HCT116 (cell line): ENCODE data around the gene PLA2G2D. TPM values are rescaled to one million over a fixed set of nuclear protein-coding genes. Genes with fewer than 3 reads are reported as not detected.

Experiments
- ATAC-seq: fragments of 200-7000 bp; cut with Tn5 transposase; 2 replicates; pipeline ENCODE4 v1.9.1; 2020; ENCODE audit warnings: mild to moderate bottlenecking, moderate library complexity
- BruUV-seq: library from RNA; stranded (reverse); fragments of 400-500 nt; replicated peaks from 2 replicates; lab custom pipeline; 2021; lab: Mats Ljungman, UMichigan
- CTCF ChIA-PET: fragments of 300-600 bp; sonication (Branson Sonifier 250); formaldehyde crosslinking; loops from one replicate; lab custom pipeline; 2021; ENCODE audit warnings: antibody characterized with exemption; lab: Charles Lee
- POLR2A ChIA-PET: fragments of 300-600, 350-600 bp; sonication (Branson Sonifier 250); formaldehyde crosslinking; loops from one replicate; lab custom pipeline; 2021; ENCODE audit warnings: antibody characterized with exemption; lab: Charles Lee
- RAD21 ChIA-PET, 2 experiments: fragments of 300-600 bp; sonication (Branson Sonifier 250); formaldehyde crosslinking; loops; one replicate each; lab custom pipeline; 2023; ENCODE audit warnings: low total read pairs in 2 of 2; ENCODE audit not compliant: uncharacterized antibody in 2 of 2, unreplicated experiment in 2 of 2, low non-redundant PET in 1 of 2; lab: Charles Lee
- DNase-seq: peaks from one replicate; pipeline ENCODE4 v3.0.0-alpha.2; 2010; ENCODE audit warnings: low read depth, low spot score
- H2AFZ ChIP-seq: fragments of 200-600 bp; shearing (Covaris generic), sonication (generic); 2 replicates; pipeline ENCODE4 v1.6.1; 2017; ENCODE audit warnings: low read depth, mixed run types, mixed read lengths, antibody characterized with exemption, low read length; ENCODE audit not compliant: poor library complexity, severe bottlenecking
- H3K27ac ChIP-seq: 2 replicates; pipeline ENCODE4 v1.5.1; 2012; ENCODE audit warnings: low read depth, low read length
- H3K27me3 ChIP-seq: fragments of 200-600 bp; sonication (generic); 2 replicates; pipeline ENCODE4 v1.6.1; 2016; ENCODE audit warnings: mixed run types, low read length, mixed read lengths; ENCODE audit not compliant: insufficient read depth
- H3K36me3 ChIP-seq, 2 experiments: fragments of 200-500 bp in 1 of 2; fragments of 200-600 bp in 1 of 2; sonication (Bioruptor generic) in 1 of 2; sonication (generic) in 1 of 2; 2 replicates each; pipeline versions ENCODE4 v1.5.1 to v1.6.1; 2014 to 2016; ENCODE audit warnings: low read length in 2 of 2, inconsistent platforms in 1 of 2, mixed read lengths in 1 of 2, mixed run types in 1 of 2; ENCODE audit not compliant: insufficient read depth in 2 of 2, control insufficient read depth in 1 of 2
- H3K4me1 ChIP-seq, 2 experiments: fragments of 200-600 bp in 1 of 2; sonication (generic) in 1 of 2; 2 replicates each; pipeline versions ENCODE4 v1.5.1 to v1.6.1; 2012 to 2017; ENCODE audit warnings: low read length in 2 of 2, inconsistent platforms in 1 of 2, mild to moderate bottlenecking in 1 of 2, mixed read lengths in 1 of 2, mixed run types in 1 of 2, moderate library complexity in 1 of 2; ENCODE audit not compliant: insufficient read depth in 2 of 2, control insufficient read depth in 1 of 2
- H3K4me2 ChIP-seq: fragments of 200-600 bp; sonication (generic); 2 replicates; pipeline ENCODE4 v1.6.1; 2017; ENCODE audit warnings: mixed run types, low read length, mixed read lengths
- H3K4me3 ChIP-seq, 2 experiments: fragments of 200-600 bp in 1 of 2; sonication (generic) in 1 of 2; replicated peaks in 1 of 2; 2 replicates each; pipeline ENCODE4 v1.5.1; 2011 to 2016; ENCODE audit warnings: low read length in 2 of 2, control low read depth in 1 of 2, low read depth in 1 of 2, mild to moderate bottlenecking in 1 of 2, mixed read lengths in 1 of 2, mixed run types in 1 of 2
- H3K79me2 ChIP-seq: fragments of 200-600 bp; sonication (generic); 2 replicates; pipeline ENCODE4 v1.6.1; 2017; ENCODE audit warnings: mild to moderate bottlenecking, mixed run types, low read length, moderate library complexity, mixed read lengths; ENCODE audit not compliant: insufficient read depth
- H3K9ac ChIP-seq: fragments of 200-600 bp; sonication (generic); 2 replicates; pipeline ENCODE4 v1.6.1; 2016; ENCODE audit warnings: low read length, mixed read lengths
- H3K9me2 ChIP-seq: fragments of 200-600 bp; sonication (generic), shearing (Covaris generic); 2 replicates; pipeline ENCODE4 v1.6.1; 2017; ENCODE audit warnings: mixed run types, mild to moderate bottlenecking, moderate library complexity; ENCODE audit not compliant: insufficient read depth
- H3K9me3 ChIP-seq, 2 experiments: fragments of 200-500 bp in 1 of 2; fragments of 200-600 bp in 1 of 2; sonication (Bioruptor generic) in 1 of 2; sonication (generic) in 1 of 2; 2 replicates each; pipeline ENCODE4 v1.6.1; 2014 to 2017; ENCODE audit warnings: low read length in 2 of 2, mixed read lengths in 2 of 2, inconsistent platforms in 1 of 2, low read depth in 1 of 2, mild to moderate bottlenecking in 1 of 2, mixed run types in 1 of 2, moderate library complexity in 1 of 2; ENCODE audit not compliant: control insufficient read depth in 1 of 2, insufficient read depth in 1 of 2
- H4K20me1 ChIP-seq: fragments of 200-600 bp; sonication (generic), shearing (Covaris generic); 2 replicates; pipeline ENCODE4 v1.6.1; 2017; ENCODE audit warnings: mixed run types, mild to moderate bottlenecking, moderate library complexity; ENCODE audit not compliant: insufficient read depth
- ATF3 ChIP-seq: IDR thresholded peaks from 2 replicates; pipeline ENCODE4 v1.6.1; 2012
- CEBPB ChIP-seq: IDR thresholded peaks from 2 replicates; pipeline ENCODE4 v1.6.1; 2012; ENCODE audit warnings: low read depth
- CTCF ChIP-seq, 3 experiments: fragments of 200-600 bp in 1 of 3; sonication (generic) in 1 of 3; IDR thresholded peaks in 2 of 3; conservative IDR thresholded peaks in 1 of 3; 2 replicates each; pipeline ENCODE4 v1.5.1; 2012 to 2017; ENCODE audit warnings: low read depth in 2 of 3, low read length in 2 of 3, antibody characterized with exemption in 1 of 3, borderline replicate concordance in 1 of 3, control low read depth in 1 of 3, mild to moderate bottlenecking in 1 of 3, mixed read lengths in 1 of 3, mixed run types in 1 of 3, moderate library complexity in 1 of 3; ENCODE audit not compliant: insufficient read depth in 1 of 3
- FOSL1 ChIP-seq: IDR thresholded peaks from 2 replicates; pipeline ENCODE4 v1.6.1; 2012; ENCODE audit warnings: low read depth
- JUND ChIP-seq: IDR thresholded peaks from 2 replicates; pipeline ENCODE4 v1.6.1; 2012
- MAX ChIP-seq: IDR thresholded peaks from 2 replicates; pipeline ENCODE4 v1.6.1; 2012
- POLR2A ChIP-seq: IDR thresholded peaks from 2 replicates; pipeline ENCODE4 v1.7.0; 2011; ENCODE audit warnings: borderline replicate concordance; ENCODE audit not compliant: insufficient read depth, insufficient read length; ENCODE audit errors: extremely low read depth
- POLR2AphosphoS5 ChIP-seq: IDR thresholded peaks from 2 replicates; pipeline ENCODE4 v1.6.1; 2011; ENCODE audit warnings: mild to moderate bottlenecking, low read depth, low read length, moderate library complexity
- RAD21 ChIP-seq: IDR thresholded peaks from 2 replicates; pipeline ENCODE4 v1.6.1; 2012; ENCODE audit warnings: low read depth, mild to moderate bottlenecking
- SRF ChIP-seq: IDR thresholded peaks from 2 replicates; pipeline ENCODE4 v1.6.1; 2012; ENCODE audit warnings: low read depth
- TCF7L2 ChIP-seq: IDR thresholded peaks from 2 replicates; pipeline ENCODE4 v1.7.0; 2011; ENCODE audit warnings: borderline replicate concordance, inconsistent platforms; ENCODE audit not compliant: insufficient read depth, insufficient read length; ENCODE audit errors: extremely low read depth
- ZBTB33 ChIP-seq: IDR thresholded peaks from 2 replicates; pipeline ENCODE4 v1.6.1; 2011; ENCODE audit warnings: mild to moderate bottlenecking, low read length, moderate library complexity; ENCODE audit not compliant: insufficient replicate concordance; ENCODE audit errors: extremely low read depth
- ZFX ChIP-seq: fragments of 450-650 bp; IDR thresholded peaks from 2 replicates; pipeline ENCODE4 v1.6.1; 2017
- ZNF274 ChIP-seq: fragments of 200-500 bp; sonication (Bioruptor generic); IDR thresholded peaks from 2 replicates; pipeline ENCODE4 v1.6.1; 2014; ENCODE audit warnings: mild to moderate bottlenecking, low read depth, low read length, inconsistent platforms
- intact Hi-C: fragments of 100-400 bp; cut with micrococcal nuclease; formaldehyde crosslinking; loops from 2 replicates; pipeline ENCODE4 v1.10.0; 2022
- total RNA-seq: library from RNA; stranded (reverse); gene quantifications from one replicate; pipeline ENCODE4 v1.2.1, GENCODE V29; 2021; ENCODE audit not compliant: unreplicated experiment

PLA2G2D gene
- total RNA-seq, 1 experiment from 2014 or later = not detected

GRCh38 chr1:20087668-20088067, 31.7 kb downstream of the PLA2G2D start:
- H3K9me2 ChIP-seq = no peaks in the 10 kb centered on the region
- H3K4me3 ChIP-seq = no peak overlapping the region
- H2AFZ ChIP-seq = no peak overlapping the region
- CTCF ChIA-PET = no interaction called here
- no peaks in the 10 kb centered on the region for H3K79me2 ChIP-seq
- ATAC-seq = peak; percentile 65
- RAD21 ChIA-PET = no interaction called here
- no peaks in the 10 kb centered on the region for H3K36me3 ChIP-seq
- H3K9ac ChIP-seq = no peak overlapping the region
- H3K27me3 ChIP-seq = peaks cover 5% of the 10 kb centered on the region; the same call in 1 of the 2 replicates
- no peaks in the 10 kb centered on the region for H3K9me3 ChIP-seq
- intact Hi-C loops = no loop called here
- no TSS peak for BruUV-seq
- POLR2A ChIA-PET = no interaction called here
- H3K4me1 ChIP-seq = no peaks in the 10 kb centered on the region
- TF ChIP-seq CTCF (IDR thresholded peaks at IDR 0.05 in 2 of 3, conservative IDR thresholded peaks at IDR 0.05 in 1 of 3; ENCODE audit: borderline replicate concordance in 1 of 3, insufficient read depth in 1 of 3, low read depth in 2 of 3, low read length in 2 of 3) (peak in 2 of 3 experiments; percentile 53 to 54; a peak in 4 of 6 replicates), RAD21 (peak; percentile 42; the same call in 1 of the 2 replicates), ZNF274 (no peak), JUND (no peak)
- TF ChIP-seq, all 23 proteins: peak for 2
- DNase-seq = no peak
- H3K27ac ChIP-seq = no peak overlapping the region
- H3K4me2 ChIP-seq = no peak overlapping the region
- H4K20me1 ChIP-seq = no peaks in the 10 kb centered on the region

GRCh38 chr1:20086800-20087199, 32.5 kb downstream of the PLA2G2D start:
- Histone ChIP-seq H3K9me2 (no peaks in the 10 kb centered on the region), H2AFZ (no peak overlapping the region), H3K4me3 (no peak overlapping the region), H3K4me2 (no peak overlapping the region), H3K27me3 (no peaks in the 10 kb centered on the region), H3K9ac (no peak overlapping the region), H3K9me3 (no peaks in the 10 kb centered on the region), H3K27ac (no peak overlapping the region), H3K4me1 (no peaks in the 10 kb centered on the region), H4K20me1 (no peaks in the 10 kb centered on the region), H3K79me2 (no peaks in the 10 kb centered on the region), H3K36me3 (no peaks in the 10 kb centered on the region)
- RAD21 ChIA-PET = no interaction called here
- CTCF ChIA-PET = no interaction called here
- intact Hi-C loops = no loop called here
- DNase-seq (no peak), ATAC-seq (no peak)
- POLR2A ChIA-PET = no interaction called here
- no TSS peak for BruUV-seq
- TF ChIP-seq POLR2A = no peak
- no peak for TF ChIP-seq CEBPB
- no peak for TF ChIP-seq CTCF (IDR thresholded peaks at IDR 0.05 in 2 of 3, conservative IDR thresholded peaks at IDR 0.05 in 1 of 3; ENCODE audit: borderline replicate concordance in 1 of 3, insufficient read depth in 1 of 3, low read depth in 2 of 3, low read length in 2 of 3)
- TF ChIP-seq ATF3 = no peak
- TF ChIP-seq ZBTB33 = no peak
- no peak for TF ChIP-seq MAX
- no peak for TF ChIP-seq JUND
- no peak for TF ChIP-seq FOSL1
- TF ChIP-seq ZFX = no peak
- no peak for TF ChIP-seq POLR2AphosphoS5
- TF ChIP-seq SRF = no peak
- TF ChIP-seq TCF7L2 = no peak
- no peak for TF ChIP-seq ZNF274
